H1 (cell line): ENCODE results near the gene AGXT2. TPM values are rescaled to one million over a fixed set of nuclear protein-coding genes. Genes with fewer than 3 reads are reported as not detected.

Source experiments
- CTCF ChIA-PET: fragments of 300-600 bp; sonication (Branson Sonifier 250); formaldehyde crosslinking; loops from one replicate; lab custom pipeline; 2021; ENCODE audit not compliant: partially characterized antibody; lab: Charles Lee
- POLR2A ChIA-PET: fragments of 300-600 bp; sonication (Branson Sonifier 250); formaldehyde crosslinking; loops from one replicate; lab custom pipeline; 2021; ENCODE audit warnings: inconsistent platforms; ENCODE audit not compliant: partially characterized antibody; lab: Charles Lee
- DNase-seq, 2 experiments: peaks; one replicate each; pipeline versions ENCODE4 v3.0.0 to v3.0.0-alpha.2; 2010 to 2022; ENCODE audit warnings: low spot score in 2 of 2, low read depth in 1 of 2, mixed read lengths in 1 of 2
- FAIRE-seq: peaks from 2 replicates; lab custom pipeline; 2011; peaks lifted over from hg19 to GRCh38; lab: Jason Lieb, UNC
- H2AFZ ChIP-seq: 2 replicates; pipeline ENCODE4 v1.8.1; 2012; ENCODE audit warnings: low read length, inconsistent platforms
- H2AK5ac ChIP-seq: 2 replicates; pipeline ENCODE4 v1.6.1; 2013; ENCODE audit warnings: low read depth, low read length
- H2BK120ac ChIP-seq: replicated peaks from 2 replicates; pipeline ENCODE3; 2013; ENCODE audit warnings: low read depth, low read length, inconsistent platforms
- H2BK12ac ChIP-seq: 2 replicates; pipeline ENCODE4 v1.6.1; 2013; ENCODE audit warnings: low read depth, low read length
- H2BK15ac ChIP-seq: 2 replicates; pipeline ENCODE4 v1.6.1; 2013; ENCODE audit warnings: low read length
- H2BK20ac ChIP-seq: 2 replicates; pipeline ENCODE4 v1.6.1; 2013; ENCODE audit warnings: low read length
- H2BK5ac ChIP-seq: 2 replicates; pipeline ENCODE4 v1.6.1; 2013; ENCODE audit warnings: low read depth, low read length
- H3K14ac ChIP-seq: 2 replicates; pipeline ENCODE4 v1.6.1; 2013; ENCODE audit warnings: inconsistent platforms; ENCODE audit not compliant: insufficient read length
- H3K18ac ChIP-seq: 2 replicates; pipeline ENCODE4 v1.6.1; 2013; ENCODE audit warnings: low read length; ENCODE audit errors: extremely low read depth
- H3K23ac ChIP-seq: 2 replicates; pipeline ENCODE4 v1.6.1; 2013; ENCODE audit warnings: inconsistent platforms; ENCODE audit not compliant: insufficient read length
- H3K23me2 ChIP-seq: 2 replicates; pipeline ENCODE4 v1.6.1; 2013; ENCODE audit warnings: low read depth, low read length
- H3K27ac ChIP-seq: 2 replicates; pipeline ENCODE4 v1.6.1; 2011; ENCODE audit warnings: low read depth, low read length, inconsistent platforms
- H3K27me3 ChIP-seq, 4 experiments: replicated peaks in 1 of 4; 1 replicate in 1 of 4; 2 replicates in 3 of 4; pipeline versions ENCODE4 v1.6.1 to v1.8.1; 2011 to 2013; ENCODE audit warnings: low read length in 3 of 4, mild to moderate bottlenecking in 3 of 4, inconsistent platforms in 2 of 4, mixed read lengths in 2 of 4, moderate library complexity in 1 of 4; ENCODE audit not compliant: control insufficient read depth in 3 of 4, insufficient read depth in 3 of 4; ENCODE audit errors: extremely low read depth in 1 of 4
- H3K36me3 ChIP-seq, 4 experiments: 2 replicates each; pipeline versions ENCODE4 v1.6.1 to v1.8.1; 2011 to 2013; ENCODE audit warnings: mild to moderate bottlenecking in 4 of 4, low read length in 3 of 4, moderate library complexity in 2 of 4, control low read depth in 1 of 4, inconsistent platforms in 1 of 4; ENCODE audit not compliant: insufficient read depth in 4 of 4, control insufficient read depth in 2 of 4
- H3K4ac ChIP-seq: replicated peaks from 2 replicates; pipeline ENCODE3; 2013; ENCODE audit warnings: low read length, low read depth, mixed read lengths, inconsistent platforms; ENCODE audit not compliant: insufficient read length
- H3K4me1 ChIP-seq, 4 experiments: replicated peaks in 1 of 4; 1 replicate in 1 of 4; 2 replicates in 3 of 4; pipeline versions ENCODE4 v1.6.1 to v1.8.1; 2011 to 2013; ENCODE audit warnings: low read length in 3 of 4, inconsistent platforms in 2 of 4, mixed read lengths in 1 of 4; ENCODE audit not compliant: insufficient read depth in 4 of 4, control insufficient read depth in 3 of 4
- H3K4me2 ChIP-seq, 2 experiments: 2 replicates each; pipeline versions ENCODE4 v1.6.1 to v1.8.1; 2011 to 2013; ENCODE audit warnings: low read depth in 2 of 2, low read length in 2 of 2, control low read depth in 1 of 2, inconsistent platforms in 1 of 2, mild to moderate bottlenecking in 1 of 2; ENCODE audit not compliant: insufficient read depth in 1 of 2
- H3K4me3 ChIP-seq, 4 experiments: fragments of 200-600, 300-600 bp in 1 of 4; sonication (generic), shearing (Covaris generic), sonication (Bioruptor Twin) in 1 of 4; 2 replicates each; pipeline versions ENCODE4 v1.5.1 to v1.8.1; 2011 to 2016; ENCODE audit warnings: low read length in 4 of 4, low read depth in 3 of 4, control low read depth in 2 of 4, inconsistent platforms in 2 of 4, mild to moderate bottlenecking in 2 of 4, mixed read lengths in 1 of 4, moderate library complexity in 1 of 4; ENCODE audit not compliant: insufficient read depth in 2 of 4; ENCODE audit errors: extremely low read depth in 1 of 4
- H3K56ac ChIP-seq: replicated peaks from 2 replicates; pipeline ENCODE3; 2013; ENCODE audit warnings: low read depth, mild to moderate bottlenecking, mixed read lengths, low read length, inconsistent platforms; ENCODE audit not compliant: insufficient read length
- H3K79me1 ChIP-seq: 2 replicates; pipeline ENCODE4 v1.6.1; 2013; ENCODE audit warnings: low read depth, low read length, control low read depth
- H3K79me2 ChIP-seq, 2 experiments: 2 replicates each; pipeline versions ENCODE4 v1.6.1 to v1.8.1; 2012 to 2013; ENCODE audit warnings: low read length in 2 of 2, mild to moderate bottlenecking in 2 of 2, inconsistent platforms in 1 of 2; ENCODE audit not compliant: insufficient read depth in 2 of 2, control insufficient read depth in 1 of 2
- H3K9ac ChIP-seq, 4 experiments: replicated peaks in 1 of 4; 1 replicate in 1 of 4; 2 replicates in 3 of 4; pipeline versions ENCODE4 v1.6.1 to v1.8.1; 2011 to 2013; ENCODE audit warnings: low read depth in 3 of 4, low read length in 3 of 4, control low read depth in 2 of 4, mild to moderate bottlenecking in 2 of 4, moderate library complexity in 2 of 4, inconsistent platforms in 1 of 4; ENCODE audit errors: extremely low read depth in 1 of 4
- H3K9me3 ChIP-seq, 2 experiments: 2 replicates each; pipeline versions ENCODE4 v1.6.1 to v1.8.1; 2012 to 2013; ENCODE audit warnings: mild to moderate bottlenecking in 2 of 2, moderate library complexity in 2 of 2, control low read depth in 1 of 2, inconsistent platforms in 1 of 2, low read depth in 1 of 2, low read length in 1 of 2, mixed read lengths in 1 of 2; ENCODE audit not compliant: insufficient read depth in 2 of 2
- H4K20me1 ChIP-seq, 2 experiments: replicated peaks in 1 of 2; 2 replicates each; pipeline versions ENCODE3 to v1.8.1; 2011 to 2013; ENCODE audit warnings: inconsistent platforms in 2 of 2, low read length in 2 of 2, mild to moderate bottlenecking in 1 of 2; ENCODE audit not compliant: insufficient read depth in 2 of 2, control insufficient read depth in 1 of 2
- H4K5ac ChIP-seq: 2 replicates; pipeline ENCODE4 v1.6.1; 2013; ENCODE audit warnings: low read length, low read depth, mixed read lengths, inconsistent platforms; ENCODE audit not compliant: insufficient read length
- H4K8ac ChIP-seq: 2 replicates; pipeline ENCODE4 v1.8.0; 2013; ENCODE audit warnings: mild to moderate bottlenecking, moderate library complexity, low read length, inconsistent platforms; ENCODE audit not compliant: insufficient read depth; ENCODE audit errors: extremely low read depth
- H4K91ac ChIP-seq: replicated peaks from 2 replicates; pipeline ENCODE3; 2013; ENCODE audit warnings: low read length, mixed read lengths, inconsistent platforms; ENCODE audit not compliant: insufficient read length
- BCL11A ChIP-seq, 2 experiments: IDR thresholded peaks; one replicate each; pipeline ENCODE4 v1.6.1; 2011; ENCODE audit warnings: low read depth in 2 of 2, low read length in 2 of 2, mild to moderate bottlenecking in 2 of 2
- CBX8 ChIP-seq: fragments of 300-800, 300-1000 bp; sonication (generic); IDR thresholded peaks from 2 replicates; pipeline ENCODE4 v1.7.1; 2016; ENCODE audit warnings: low read depth, low read length, borderline replicate concordance
- CREB1 ChIP-seq: IDR thresholded peaks from 2 replicates; pipeline ENCODE4 v1.6.1; 2012; ENCODE audit warnings: inconsistent platforms
- EGR1 ChIP-seq: IDR thresholded peaks from 2 replicates; pipeline ENCODE4 v1.6.1; 2011; ENCODE audit warnings: low read depth, low read length, borderline replicate concordance
- HDAC2 ChIP-seq, 2 experiments: fragments of 300-600 bp in 1 of 2; sonication (generic) in 1 of 2; IDR thresholded peaks; 2 replicates each; pipeline ENCODE4 v1.6.1; 2011 to 2012; ENCODE audit warnings: low read depth in 2 of 2, low read length in 2 of 2, mild to moderate bottlenecking in 2 of 2, moderate library complexity in 2 of 2, borderline replicate concordance in 1 of 2, inconsistent platforms in 1 of 2
- SP1 ChIP-seq: IDR thresholded peaks from 2 replicates; pipeline ENCODE4 v1.6.1; 2011; ENCODE audit warnings: low read depth, low read length
- SRF ChIP-seq: IDR thresholded peaks from 2 replicates; pipeline ENCODE4 v1.6.1; 2011; ENCODE audit warnings: mild to moderate bottlenecking, low read depth, low read length, moderate library complexity
- WGBS, 2 experiments: shearing (Covaris generic) in 1 of 2; methylation state at CpG; one replicate each; pipeline versions ENCODE4 v1.1.6 to v1.1.7; 2013 to 2015; ENCODE audit warnings: low lambda C conversion rate in 2 of 2, mixed read lengths in 2 of 2, inconsistent platforms in 1 of 2, low coverage in 1 of 2, missing lambda C conversion rate in 1 of 2; ENCODE audit not compliant: insufficient replicate concordance in 2 of 2, insufficient coverage in 1 of 2, insufficient read length in 1 of 2; ENCODE audit errors: extremely low coverage in 1 of 2, missing lambda C conversion rate in 1 of 2; 5-methylcytosine and 5-hydroxymethylcytosine counted together
- polyA plus RNA-seq, 7 experiments: library from polyadenylated mRNA; depleted of rRNA in 3 of 7; stranded (reverse) in 5 of 7; unstranded in 2 of 7; fragments of >200 nt in 5 of 7; fragments of 200-250 nt in 2 of 7; gene quantifications; 1 replicate in 5 of 7; 2 replicates in 1 of 7; 4 replicates in 1 of 7; pipeline versions ENCODE4 v1.2.1 to v1.2.3, GENCODE V29; 2011 to 2013; ENCODE audit warnings: missing spikeins in 2 of 7, mixed read lengths in 2 of 7
- total RNA-seq: library from RNA; stranded (reverse); fragmentation: NEBNext Ultra II Directional; extraction: Animal tissue kit (Norgen Biotek cat#: 25700); gene quantifications from 2 replicates; pipeline ENCODE4 v1.2.1, GENCODE V29; 2021

AGXT2 gene
- total and polyA plus RNA-seq, 2 of the 8 experiments (the other 6 are each of a cell fraction or from before 2014, with no cell fraction given): not detected

- no peak overlapping the region for H3K27ac ChIP-seq
- H3K36me3 ChIP-seq: no peaks in the 10 kb centered on the region
- no peak overlapping the region for H2BK15ac ChIP-seq
- H4K20me1 ChIP-seq: no peaks in the 10 kb centered on the region
- H2AK5ac ChIP-seq: no peak overlapping the region
- no peak for FAIRE-seq
- H3K4me1 ChIP-seq: peaks cover 0 to 10% (median 0%) of the 10 kb centered on the region in 4 experiments; a peak in 3 of 7 replicates
- no peak overlapping the region for H2BK20ac ChIP-seq
- no peaks in the 10 kb centered on the region for H3K9me3 ChIP-seq
- no peak overlapping the region for H4K8ac ChIP-seq
- H3K4ac ChIP-seq: no peak overlapping the region
- POLR2A ChIA-PET: no interaction called here
- no peak overlapping the region for H3K23ac ChIP-seq
- H3K79me1 ChIP-seq: no peaks in the 10 kb centered on the region
- no peak overlapping the region for H3K9ac ChIP-seq
- no peaks in the 10 kb centered on the region for H3K79me2 ChIP-seq
- H4K91ac ChIP-seq: no peak overlapping the region
- H2AFZ ChIP-seq: no peak overlapping the region
- no peak overlapping the region for H3K4me2 ChIP-seq
- no peak overlapping the region for H3K14ac ChIP-seq
- H3K18ac ChIP-seq: no peak overlapping the region
- no peak overlapping the region for H2BK120ac ChIP-seq
- no peak overlapping the region for H4K5ac ChIP-seq
- no peak overlapping the region for H3K4me3 ChIP-seq
- H3K27me3 ChIP-seq: no peaks in the 10 kb centered on the region
- no peak overlapping the region for H2BK12ac ChIP-seq
- DNase-seq: no peak
- 85% methylated on average over 6 of the region's 6 CpGs; no CpG with 5 or more reads in 1 of the 2 experiments for WGBS, 2 experiments
- H2BK5ac ChIP-seq: no peak overlapping the region
- H3K56ac ChIP-seq: no peak overlapping the region
- H3K23me2 ChIP-seq: no peaks in the 10 kb centered on the region
- CTCF ChIA-PET: no interaction called here
- TF ChIP-seq EGR1 (no peak), CBX8 (no peak), CREB1 (no peak), SP1 (no peak), HDAC2 (IDR thresholded peaks at IDR 0.05; ENCODE audit: borderline replicate concordance in 1 of 2, low read depth in 2 of 2, low read length in 2 of 2) (no peak), SRF (no peak), BCL11A (IDR thresholded peaks at IDR 0.05; ENCODE audit: low read depth in 2 of 2, low read length in 2 of 2) (no peak)
Measured at GRCh38 chr5:35032356-35032755, 15.4 kb downstream of the AGXT2 start.
